HG02884 (cell line): ENCODE data around the gene RAD23A.

ENCODE experiments used
- ATAC-seq: cut with Tn5 transposase; IDR thresholded peaks from one replicate; pipeline ENCODE4 v1.9.1; 2021; ENCODE audit warnings: mild to moderate bottlenecking, moderate library complexity; ENCODE audit not compliant: unreplicated experiment

The RAD23A gene

DNA sequence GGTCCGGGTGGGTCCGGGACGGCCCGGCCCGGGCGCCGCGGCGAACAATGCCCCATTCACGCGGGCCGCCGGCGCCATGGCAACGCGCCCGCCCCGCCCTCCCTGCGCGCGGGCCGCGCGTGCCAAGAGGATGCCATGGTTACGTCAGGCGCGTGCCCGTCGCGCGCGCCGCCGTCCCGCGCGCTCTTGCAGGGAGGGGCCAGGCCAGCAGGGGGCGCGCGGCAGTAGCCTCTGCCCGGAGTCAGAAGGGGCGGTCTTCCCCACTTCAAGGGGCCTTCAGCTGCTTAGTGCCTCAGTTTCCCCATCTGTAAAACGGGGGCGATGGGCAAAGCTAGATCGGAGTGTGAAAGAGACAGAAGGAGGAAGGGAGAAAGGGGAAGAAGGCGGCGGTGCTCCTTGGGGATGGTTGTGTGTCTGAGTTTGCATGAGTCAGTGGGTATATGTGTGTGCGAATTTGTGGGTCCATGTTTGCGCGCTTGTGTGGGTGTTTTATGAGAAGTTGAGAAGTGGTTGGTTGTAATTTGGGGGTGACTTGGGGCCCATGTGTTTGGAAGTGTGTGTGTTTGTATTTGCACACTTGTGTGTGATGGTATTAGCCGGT is 38.0 kb downstream of the RAD23A start:
- ATAC-seq, result no peak

DNA sequence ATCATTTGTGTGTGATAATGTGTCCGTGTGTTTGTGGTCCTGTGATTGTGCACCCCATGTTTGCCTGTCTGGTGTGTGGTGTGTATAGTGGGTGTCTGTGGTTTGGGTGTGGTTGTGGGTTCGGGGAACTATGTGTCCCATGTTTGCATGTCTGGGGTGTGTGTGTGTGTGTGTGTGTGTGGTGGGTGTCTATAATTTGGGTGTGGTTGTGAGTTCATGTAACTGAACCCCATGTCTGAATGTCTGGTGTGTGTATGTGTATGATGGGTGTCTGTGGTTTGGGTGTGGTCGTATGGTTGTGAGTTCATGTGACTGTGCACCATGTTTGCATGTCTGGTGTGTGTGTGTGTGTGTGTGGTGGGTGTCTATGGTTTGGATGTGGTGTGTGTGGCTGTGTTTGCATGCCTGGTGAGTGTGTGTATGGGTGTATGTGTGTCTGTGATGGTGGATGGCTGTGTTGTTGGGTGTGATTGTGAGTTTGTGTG is 38.5 kb downstream of the RAD23A start:
- ATAC-seq, result no peak

DNA sequence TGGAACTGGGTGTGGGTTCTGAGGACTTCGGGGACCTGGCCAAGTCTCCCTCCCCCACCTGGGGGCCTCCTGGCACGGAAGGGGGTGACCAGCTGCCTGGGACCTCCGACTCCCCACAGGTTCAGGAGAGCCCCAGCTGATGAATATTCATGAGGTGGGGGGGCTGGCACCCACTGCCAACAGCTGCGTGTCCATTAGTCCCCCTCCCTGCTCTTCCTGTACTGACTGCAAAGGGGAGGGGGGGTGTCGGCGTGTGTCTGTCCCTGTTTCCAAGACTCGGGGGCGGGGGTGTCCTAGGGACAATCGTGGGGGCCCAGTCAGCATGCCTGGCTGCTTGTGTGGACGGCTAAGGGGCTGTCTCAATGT is 39.0 kb downstream of the RAD23A start:
- ATAC-seq, result no peak

DNA sequence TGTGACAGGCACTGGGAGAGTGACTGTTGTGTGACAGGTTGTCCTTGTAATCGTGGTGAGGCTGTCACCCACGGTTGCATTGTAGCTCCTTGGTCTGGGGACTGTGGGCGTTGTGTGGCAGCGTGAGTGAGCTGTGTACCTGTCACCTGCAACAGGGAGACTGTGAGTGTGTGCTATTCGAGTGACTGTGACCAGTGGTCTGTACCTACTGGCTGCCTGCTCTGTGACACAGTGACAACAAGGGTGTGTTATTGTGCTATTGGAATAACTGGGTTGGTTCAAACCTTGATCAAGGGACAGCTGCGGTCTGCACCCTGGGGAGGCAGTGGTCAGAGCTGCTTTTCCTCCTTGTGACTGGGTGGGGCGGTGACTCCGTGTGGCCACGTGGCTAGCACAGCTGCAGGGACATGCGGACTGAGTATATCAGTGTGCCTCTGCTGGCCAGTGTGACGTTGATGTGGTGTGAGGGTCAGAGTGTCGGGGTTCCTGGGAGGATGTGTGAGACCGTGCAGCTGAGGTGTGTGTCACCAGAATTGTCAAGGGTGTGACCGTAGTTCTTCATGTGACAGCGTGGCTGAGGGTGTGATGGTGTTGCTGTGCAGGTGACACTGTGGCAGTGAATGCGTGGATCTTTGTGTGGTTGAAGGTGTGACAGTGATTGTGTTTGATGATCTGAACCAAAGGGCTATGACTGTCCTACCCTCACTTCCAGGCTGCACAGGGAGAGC is 39.6 kb downstream of the RAD23A start:
- ATAC-seq, result no peak

DNA sequence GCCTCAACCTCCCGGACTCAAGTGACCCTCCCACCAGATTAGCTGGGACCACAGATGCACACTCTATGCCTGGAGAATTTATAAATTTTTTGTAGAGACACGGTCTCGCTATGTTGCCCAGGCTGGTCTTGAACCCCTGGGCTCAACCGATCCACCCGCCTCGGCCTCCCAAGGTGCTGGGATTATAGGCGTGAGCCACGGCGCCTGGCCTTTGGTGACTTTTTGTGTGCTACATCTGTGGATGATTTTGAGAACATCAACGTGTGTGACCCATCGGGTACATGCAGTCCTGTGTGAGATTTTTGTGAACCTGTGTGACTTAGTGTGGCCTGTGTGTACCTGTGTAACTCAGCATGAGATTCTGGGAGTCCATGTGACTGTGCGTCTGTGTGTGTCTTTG is 41.1 kb downstream of the RAD23A start:
- ATAC-seq, result no peak

DNA sequence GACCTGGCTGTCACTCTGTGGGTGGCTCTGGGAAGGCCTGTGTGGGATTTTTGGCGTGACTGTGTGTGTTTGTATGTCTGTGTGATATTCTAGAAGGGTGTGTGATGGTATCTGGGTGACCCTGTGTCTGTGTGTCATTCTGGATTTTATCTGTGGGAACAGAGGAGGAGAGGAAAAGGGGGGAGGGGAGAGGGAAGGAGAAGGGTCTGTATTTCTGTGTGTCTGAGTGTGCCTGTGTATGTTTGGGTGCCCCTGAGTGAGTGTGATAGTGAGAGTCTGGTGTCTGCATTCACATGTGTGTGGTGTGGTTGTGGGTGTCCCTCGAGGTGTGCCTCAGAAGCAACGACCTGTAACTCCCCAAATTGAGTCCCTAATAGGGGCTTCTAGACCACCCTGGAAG is 41.5 kb downstream of the RAD23A start:
- no peak for ATAC-seq

DNA sequence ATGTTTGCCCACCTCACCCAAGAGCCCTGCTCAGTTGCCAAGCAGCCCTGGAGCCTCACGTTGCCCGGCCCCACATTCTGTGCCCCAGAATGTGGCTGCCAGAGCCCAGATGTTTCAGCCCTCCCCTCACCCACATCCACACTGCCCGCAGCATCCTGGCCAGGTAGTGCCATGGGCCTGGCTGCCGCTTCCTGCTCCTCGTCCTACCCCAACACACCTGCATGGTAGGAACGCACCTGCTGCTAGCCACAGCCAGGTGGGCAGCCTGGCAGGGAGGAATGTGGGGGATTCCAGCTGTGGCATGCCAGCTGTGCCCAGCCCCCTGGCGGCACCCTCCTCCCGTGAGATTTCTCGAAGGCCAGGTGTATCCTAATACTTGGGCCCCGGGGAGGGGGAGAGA is 42.1 kb downstream of the RAD23A start:
- no peak for ATAC-seq

DNA sequence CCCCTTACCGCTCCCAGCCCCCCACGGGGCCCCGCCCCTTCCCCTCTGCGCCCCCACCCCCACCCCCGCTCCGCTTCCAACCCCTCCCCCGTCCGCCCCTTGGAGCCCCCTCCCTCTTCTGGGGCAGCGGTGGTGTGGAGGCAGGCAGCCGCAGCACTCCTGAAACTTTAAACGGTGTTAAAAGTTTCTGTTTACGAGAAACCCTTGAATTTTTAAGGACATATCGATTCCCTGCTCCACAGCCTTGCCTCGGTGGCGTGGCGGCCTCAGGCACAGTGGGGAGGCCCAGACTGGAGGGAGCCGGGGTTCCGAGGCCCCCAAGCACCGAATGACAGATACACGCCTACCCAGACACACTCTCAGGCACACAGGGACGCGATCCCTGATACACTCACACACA is 44.8 kb downstream of the RAD23A start:
- ATAC-seq, result no peak

DNA sequence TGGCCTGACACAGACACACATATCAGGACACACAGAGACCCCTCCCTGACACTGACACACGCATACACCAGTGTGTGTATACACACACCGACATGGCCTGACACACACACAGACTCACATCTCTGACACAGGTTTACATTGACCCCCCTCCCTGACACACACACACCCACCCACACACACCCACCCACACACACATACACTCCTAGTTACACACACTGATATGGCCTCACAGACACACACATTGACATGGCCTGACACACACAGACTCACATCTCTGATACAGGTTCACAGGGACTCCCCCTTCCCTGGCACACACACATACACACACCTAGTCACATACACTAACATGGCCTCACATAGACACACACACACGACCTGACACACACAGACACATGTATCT is 45.2 kb downstream of the RAD23A start:
- no peak for ATAC-seq

DNA sequence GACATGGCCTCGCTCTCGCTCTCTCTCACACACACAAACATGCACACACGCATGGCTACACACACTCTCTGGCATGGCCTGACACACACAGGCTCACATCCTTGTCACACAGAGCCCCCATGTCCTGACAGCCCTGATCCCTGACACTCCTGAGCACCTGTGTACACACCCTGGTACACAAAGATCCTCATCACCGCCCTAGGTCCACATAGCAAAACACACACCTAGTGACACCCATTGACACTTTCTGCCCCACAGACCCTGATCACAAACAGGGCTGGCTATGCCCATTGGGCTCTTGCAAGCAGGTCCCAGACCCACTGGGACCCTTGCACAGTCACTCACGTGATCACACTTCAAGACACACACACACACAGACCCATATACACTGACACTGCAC is 45.6 kb downstream of the RAD23A start:
- no peak for ATAC-seq

DNA sequence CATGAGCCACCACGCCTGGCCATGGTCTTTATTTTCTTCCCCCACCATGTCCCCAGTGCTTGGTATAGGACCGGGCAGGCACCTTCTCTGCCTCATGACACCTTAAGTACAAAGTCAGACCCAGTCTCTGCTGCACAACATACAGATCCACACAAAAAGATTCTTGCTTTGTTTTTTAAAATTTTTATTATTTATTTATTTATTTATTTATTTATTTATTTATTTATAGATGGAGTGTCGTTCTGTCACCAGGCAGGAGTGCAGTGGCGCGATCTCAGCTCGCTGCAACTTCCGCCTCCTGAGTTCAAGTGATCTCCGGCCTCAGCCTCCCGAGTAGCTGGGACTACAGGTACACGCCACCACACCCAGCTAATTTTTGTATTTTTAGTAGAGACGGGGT is 47.1 kb downstream of the RAD23A start:
- ATAC-seq, result no peak

DNA sequence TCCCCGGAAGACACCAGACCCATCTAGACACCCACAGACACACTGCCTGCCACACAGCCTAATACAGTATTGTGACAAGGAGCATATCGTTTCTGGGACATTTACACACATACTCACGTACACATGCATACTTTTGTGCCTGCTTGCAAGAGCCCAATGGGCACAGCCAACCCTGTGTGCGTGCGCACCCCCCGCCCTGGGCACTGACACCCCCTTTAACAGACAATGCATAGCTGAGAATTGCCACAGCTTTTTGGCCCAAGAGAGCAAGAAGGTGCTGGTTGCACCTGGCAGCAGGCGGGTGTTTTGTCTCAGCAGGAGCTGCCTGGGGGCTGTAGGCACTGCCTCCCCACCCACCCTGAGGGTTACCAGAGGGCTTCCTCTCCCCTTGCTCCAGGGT is 47.9 kb downstream of the RAD23A start:
- ATAC-seq, result no peak

DNA sequence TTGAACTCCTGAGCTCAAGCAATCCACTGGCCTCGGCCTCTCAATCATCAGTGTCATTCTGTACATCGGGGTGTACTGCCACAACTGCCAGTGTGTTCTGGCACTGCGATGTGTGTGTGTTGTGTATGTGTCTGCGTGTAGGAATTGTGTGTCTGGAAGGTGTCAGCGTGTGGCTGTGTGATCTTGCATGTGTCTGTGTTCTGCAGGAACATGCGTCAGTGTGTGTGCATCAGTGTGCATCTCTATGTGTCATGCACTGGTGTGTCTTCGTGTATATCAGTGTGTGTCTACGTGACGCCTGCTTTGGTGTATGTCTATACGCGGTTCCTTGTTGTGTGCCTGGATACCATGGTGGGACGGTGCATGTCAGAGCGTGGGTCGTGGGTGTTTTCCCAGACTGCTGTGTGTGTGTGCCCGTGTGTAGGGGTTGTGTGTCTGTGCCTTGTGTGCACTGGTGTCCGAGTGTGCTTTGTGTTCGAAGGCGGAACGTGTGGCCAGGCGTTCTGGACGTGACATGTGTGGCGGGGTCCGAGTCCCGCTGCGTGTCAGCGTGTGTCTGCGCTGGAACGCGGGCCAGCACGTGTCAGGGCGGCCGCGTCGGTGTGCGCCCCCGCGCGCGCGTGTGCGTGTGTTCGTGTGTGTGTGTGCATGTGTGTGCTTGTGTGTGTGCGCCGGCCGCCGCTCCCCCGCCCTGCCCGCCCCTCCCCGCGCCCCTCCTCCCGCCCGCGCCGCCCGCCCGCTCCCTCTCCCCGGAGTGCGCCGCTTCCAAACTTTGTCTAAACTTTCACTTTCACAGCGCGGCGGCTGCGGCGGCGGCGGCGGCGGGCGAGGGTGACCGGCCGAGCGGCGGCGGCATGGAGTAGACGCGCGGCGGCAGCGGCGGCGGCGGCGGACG is 49.3 kb downstream of the RAD23A start, which contains the start of gene NFIX:
NFIX (plus strand) TSS at position 775 of the 895 bp plus-strand sequence. CDS start 363 bp downstream, outside the sequence.
- no peak for ATAC-seq

DNA sequence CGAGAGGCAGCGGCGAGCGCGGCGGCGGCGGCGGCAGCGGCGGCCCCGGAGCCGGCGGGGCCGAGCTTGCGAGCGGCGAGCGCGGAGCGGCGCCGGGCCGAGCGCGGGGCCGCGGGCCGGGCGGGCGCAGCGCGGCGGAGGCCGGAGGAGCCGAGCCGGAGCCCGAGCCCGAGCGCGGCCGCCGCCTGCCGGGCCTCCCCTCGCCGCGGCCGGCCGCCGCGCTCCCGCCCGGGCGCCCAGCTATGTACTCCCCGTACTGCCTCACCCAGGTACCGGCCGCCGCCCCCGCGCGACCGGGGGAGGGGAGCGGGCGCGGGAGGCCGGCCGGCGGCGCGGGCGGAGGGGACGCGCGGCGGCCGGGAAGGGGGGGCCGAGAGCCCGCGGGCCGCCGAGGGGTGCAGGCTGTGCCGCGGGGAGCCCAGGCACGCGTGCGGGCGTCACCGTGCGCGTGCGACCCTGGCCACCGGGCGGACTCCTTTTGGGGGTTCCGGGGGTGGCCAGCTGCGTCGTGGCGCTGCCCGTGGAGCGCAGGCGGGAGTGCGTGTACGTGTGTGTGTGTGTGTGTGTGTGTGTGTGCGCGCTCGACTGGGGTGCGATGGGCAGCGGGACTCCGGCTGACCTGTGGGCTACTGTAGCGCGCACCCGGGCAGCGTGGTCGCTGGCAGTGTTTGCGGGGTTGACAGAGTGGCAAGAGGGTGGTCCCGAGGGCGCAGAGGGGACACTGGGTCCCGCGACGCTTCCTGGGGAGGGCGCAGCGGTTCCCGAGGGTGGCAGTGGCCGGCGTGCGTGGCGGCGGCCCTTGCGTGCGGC is 50.1 kb downstream of the RAD23A start:
- ATAC-seq, result no peak

DNA sequence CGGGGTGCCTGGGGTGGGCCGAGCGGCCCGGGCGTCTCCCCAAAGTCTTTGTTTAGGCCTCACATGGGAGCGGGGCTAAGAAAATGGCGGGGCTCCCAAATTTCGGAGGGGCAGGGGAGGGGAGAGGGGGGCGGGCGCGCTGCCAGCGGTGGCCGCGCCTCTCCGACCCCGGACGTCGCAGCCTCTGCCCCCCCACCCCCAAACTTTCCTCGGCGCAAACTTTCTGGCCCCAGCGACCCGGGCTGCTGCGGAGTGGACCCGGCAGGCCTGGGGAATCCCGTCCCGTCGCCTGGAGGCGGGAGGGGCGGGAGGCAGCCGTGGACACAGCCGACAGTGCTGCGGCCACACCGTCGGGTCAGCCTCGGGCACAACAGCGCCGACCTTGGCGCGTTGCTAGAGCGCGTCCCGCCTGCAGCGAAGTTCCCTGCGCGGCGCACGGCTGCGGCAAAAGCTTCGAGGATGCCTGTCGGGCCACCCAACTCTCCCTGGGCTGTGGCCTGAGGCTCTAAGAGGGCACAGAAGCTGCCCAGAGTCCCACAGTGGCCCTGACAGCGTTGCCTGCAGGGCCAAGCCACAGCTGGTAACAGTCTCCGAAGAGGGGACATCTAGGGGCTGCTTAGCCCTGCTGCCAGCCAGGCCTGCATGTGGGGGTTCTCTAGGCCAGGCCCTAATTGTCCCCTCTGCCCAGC is 50.9 kb downstream of the RAD23A start:
- ATAC-seq, result no peak

DNA sequence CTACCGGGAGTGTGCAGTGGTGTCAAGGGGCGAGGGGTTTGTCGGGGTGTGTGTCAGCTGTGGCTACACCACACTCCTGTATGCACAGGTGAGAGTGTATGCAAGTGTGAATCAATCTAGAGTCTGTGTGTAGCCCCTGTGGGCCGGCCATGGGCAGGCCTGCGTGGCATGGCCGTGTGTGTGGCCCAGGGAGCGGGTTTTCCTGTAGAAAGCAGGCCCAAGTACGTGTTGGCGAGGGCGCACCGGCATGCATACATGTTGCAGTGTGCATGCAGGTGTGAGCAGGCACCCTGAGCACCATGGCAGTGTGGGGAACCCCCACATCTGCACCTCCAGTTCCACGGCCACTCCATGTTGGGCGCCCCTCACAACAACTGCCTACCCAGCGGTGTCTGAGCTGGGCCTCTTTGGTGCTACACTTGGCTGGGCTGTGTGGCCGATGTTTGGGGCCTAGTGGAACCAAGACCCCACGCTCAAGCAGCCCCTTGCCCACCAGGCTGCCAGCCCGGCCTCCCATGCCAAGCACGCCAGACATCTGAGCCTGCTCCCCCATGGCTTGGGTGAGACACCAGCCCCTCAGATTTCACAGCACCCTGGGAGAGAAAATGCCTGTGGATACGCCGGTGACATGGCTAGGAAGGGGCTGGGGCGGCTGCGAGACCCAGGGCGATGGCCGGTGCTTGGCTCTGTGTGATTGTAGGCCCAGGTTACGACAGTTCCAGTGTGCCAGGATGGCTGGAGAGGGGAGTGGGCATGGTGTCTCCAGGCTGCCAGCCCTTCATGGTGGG is 51.7 kb downstream of the RAD23A start:
- no peak for ATAC-seq

DNA sequence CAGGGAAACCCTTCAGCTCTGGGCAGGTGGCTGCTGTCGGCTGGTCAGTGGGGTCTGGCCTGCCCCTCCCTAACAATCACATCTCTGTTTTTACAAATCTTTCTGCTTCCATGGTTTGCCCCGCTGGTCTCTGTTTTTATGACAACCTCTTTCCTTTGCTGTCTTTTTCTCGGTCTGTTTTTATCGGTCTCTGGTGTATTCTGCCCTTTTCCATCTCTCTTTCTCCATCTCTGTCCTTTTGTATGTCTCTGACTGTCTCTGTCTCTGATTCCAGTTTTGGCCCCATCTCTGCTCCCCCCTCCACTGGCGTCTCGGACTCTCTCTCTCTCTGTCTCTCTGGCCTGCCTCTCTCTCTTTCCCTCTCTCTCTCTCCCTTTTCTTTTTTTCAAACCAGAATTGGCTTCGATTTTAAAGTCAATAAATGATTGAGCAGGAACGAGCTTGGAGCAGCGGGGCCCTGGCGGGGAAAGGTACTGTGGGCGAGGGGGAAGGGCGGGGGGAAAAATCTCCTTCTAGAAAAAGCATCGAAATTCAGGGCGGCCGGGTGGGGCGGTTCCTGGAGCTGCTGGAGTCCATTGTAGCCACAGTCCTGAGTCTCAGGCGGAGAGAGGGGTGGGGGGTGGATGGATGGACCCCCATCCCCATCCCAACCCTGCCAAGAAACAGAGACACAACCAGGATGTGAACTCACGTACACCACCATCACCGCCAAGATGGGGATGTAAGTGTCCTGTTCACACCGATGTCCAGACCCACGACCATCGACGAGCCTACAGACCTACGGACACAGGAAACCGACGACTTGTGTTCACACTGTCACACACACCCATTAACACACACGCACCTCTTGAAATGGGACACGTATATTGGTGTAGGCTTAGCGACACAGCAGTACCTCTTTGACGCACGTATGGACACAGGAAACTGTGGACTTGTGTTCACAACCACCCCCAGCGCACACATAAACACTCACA is 52.6 kb downstream of the RAD23A start:
- no peak for ATAC-seq

DNA sequence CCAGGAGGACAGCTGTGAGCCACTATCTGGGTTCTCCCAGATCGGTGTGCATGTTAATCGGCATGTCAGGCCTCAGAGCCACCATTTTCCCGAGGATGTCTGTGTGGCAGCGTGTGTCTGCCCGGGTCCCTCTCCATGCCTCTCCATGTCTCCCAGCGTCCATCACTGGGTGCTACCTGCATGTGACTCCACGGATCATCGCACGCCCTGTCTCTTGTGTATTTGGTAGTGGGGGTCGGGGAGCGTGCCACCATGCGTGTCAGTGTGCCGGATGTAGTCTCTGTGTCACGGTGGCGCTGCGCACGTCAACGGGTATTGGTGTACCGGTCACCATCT is 55.5 kb downstream of the RAD23A start:
- ATAC-seq, result no peak
